Activated CD4-positive, alpha-beta T cell treated with anti-CD3 and anti-CD28 coated beads for 1 hour (primary cell): Measurements from ENCODE around the gene OTOP1.
"Not testable (repeated sequence)": the region's sequence is repeated elsewhere in the genome, so short reads cannot be mapped to it uniquely, and the experiment has no call there.

Source experiments
- DNase-seq: peaks from one replicate; pipeline ENCODE4 v3.0.0-alpha.2; 2020

OTOP1 gene

GRCh38 chr4:4227510-4228355 lies 1.0 kb upstream of the OTOP1 start:
- no peak for DNase-seq

- DNase-seq, result no peak
These were observed 669 bp downstream of the OTOP1 start for GRCh38 chr4:4225915-4226605.

GRCh38 chr4:4217113-4217512 lies 9.6 kb downstream of the OTOP1 start:
- no peak for DNase-seq

- no peak for DNase-seq
These were observed 10.1 kb downstream of the OTOP1 start for GRCh38 chr4:4216648-4217047.

- DNase-seq, result not testable (repeated sequence)
These were observed 13.1 kb downstream of the OTOP1 start for GRCh38 chr4:4213674-4214073.

- no peak for DNase-seq
These were observed 20.5 kb downstream of the OTOP1 start for GRCh38 chr4:4206204-4206603.

- no peak for DNase-seq
These were observed 22.4 kb downstream of the OTOP1 start for GRCh38 chr4:4204401-4204745.

- DNase-seq, result no peak
These were observed 22.9 kb downstream of the OTOP1 start for GRCh38 chr4:4203688-4204400.

- no peak for DNase-seq
These were observed 24.2 kb downstream of the OTOP1 start for GRCh38 chr4:4202510-4202909.

- DNase-seq, result no peak
These were observed 26.1 kb downstream of the OTOP1 start for GRCh38 chr4:4200624-4201023.

GRCh38 chr4:4195354-4195753 lies 31.4 kb downstream of the OTOP1 start:
- no peak for DNase-seq

- DNase-seq, result not testable (repeated sequence)
These were observed 38.2 kb downstream of the OTOP1 start for GRCh38 chr4:4188557-4188956.

GRCh38 chr4:4185528-4185927 lies 41.2 kb downstream of the OTOP1 start:
- DNase-seq, result no peak

- no peak for DNase-seq
These were observed 43.7 kb downstream of the OTOP1 start for GRCh38 chr4:4182835-4183568.

- no peak for DNase-seq
These were observed 56.1 kb downstream of the OTOP1 start for GRCh38 chr4:4170596-4171150.

- not testable (repeated sequence) for DNase-seq
These were observed 58.5 kb downstream of the OTOP1 start for GRCh38 chr4:4167981-4168780.

GRCh38 chr4:4166986-4167385 lies 59.7 kb downstream of the OTOP1 start:
- DNase-seq, result not testable (repeated sequence)

- DNase-seq, result not testable (repeated sequence)
These were observed 60.9 kb downstream of the OTOP1 start for GRCh38 chr4:4165701-4166392.

- not testable (repeated sequence) for DNase-seq
These were observed 62.1 kb downstream of the OTOP1 start for GRCh38 chr4:4164532-4165173.

GRCh38 chr4:4162186-4162585 lies 64.5 kb downstream of the OTOP1 start:
- not testable (repeated sequence) for DNase-seq
